NB4 (cell line): ENCODE data around the gene GAS2L3.

ENCODE experiments used
- DNase-seq: peaks from one replicate; pipeline ENCODE4 v3.0.0; 2010; ENCODE audit warnings: low read depth
- H3K4me3 ChIP-seq: one replicate; pipeline ENCODE4 v1.5.1; 2011; ENCODE audit warnings: mild to moderate bottlenecking, low read depth, low read length, moderate library complexity
- MYC ChIP-seq: IDR thresholded peaks from 2 replicates; pipeline ENCODE4 v1.6.1; 2011; ENCODE audit warnings: low read depth, low read length
- POLR2A ChIP-seq: IDR thresholded peaks from 2 replicates; pipeline ENCODE4 v1.6.1; 2011; ENCODE audit warnings: mild to moderate bottlenecking; ENCODE audit not compliant: insufficient read length; ENCODE audit errors: extremely low read depth
- TF ChIP-seq, protein P1 (sequence below): IDR thresholded peaks from 2 replicates; pipeline ENCODE4 v1.6.1; 2011; ENCODE audit warnings: low read depth, low read length
- TF ChIP-seq, protein P2 (sequence below): IDR thresholded peaks from one replicate; pipeline ENCODE4 v1.5.1; 2012; ENCODE audit warnings: low read depth, low read length

Gene GAS2L3

DNA sequence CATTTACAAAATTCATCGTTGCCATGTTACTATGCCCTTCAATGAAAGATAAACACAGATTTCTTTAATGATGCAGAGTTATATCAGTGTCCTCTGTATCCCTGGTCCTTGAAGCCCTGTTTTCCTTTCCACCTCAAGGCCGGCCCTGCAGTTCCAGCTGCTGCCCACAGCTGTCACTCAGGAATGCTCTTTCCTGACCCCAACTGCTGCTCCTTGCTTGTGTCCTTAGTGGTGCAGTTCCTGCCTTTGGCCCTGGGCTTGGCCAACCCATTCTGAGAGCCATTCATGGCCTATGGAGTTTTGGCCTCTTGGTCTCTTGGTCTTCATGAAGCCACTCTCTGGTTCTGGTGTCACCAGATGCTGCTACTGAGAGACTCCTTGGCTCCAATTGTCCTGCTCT, 93.1 kb downstream of the GAS2L3 start:
- no peak for DNase-seq
- TF ChIP-seq MYC (no peak), POLR2A (no peak)
- TF ChIP-seq, protein P1, sequence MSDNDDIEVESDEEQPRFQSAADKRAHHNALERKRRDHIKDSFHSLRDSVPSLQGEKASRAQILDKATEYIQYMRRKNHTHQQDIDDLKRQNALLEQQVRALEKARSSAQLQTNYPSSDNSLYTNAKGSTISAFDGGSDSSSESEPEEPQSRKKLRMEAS, result no peak
- TF ChIP-seq, protein P2, sequence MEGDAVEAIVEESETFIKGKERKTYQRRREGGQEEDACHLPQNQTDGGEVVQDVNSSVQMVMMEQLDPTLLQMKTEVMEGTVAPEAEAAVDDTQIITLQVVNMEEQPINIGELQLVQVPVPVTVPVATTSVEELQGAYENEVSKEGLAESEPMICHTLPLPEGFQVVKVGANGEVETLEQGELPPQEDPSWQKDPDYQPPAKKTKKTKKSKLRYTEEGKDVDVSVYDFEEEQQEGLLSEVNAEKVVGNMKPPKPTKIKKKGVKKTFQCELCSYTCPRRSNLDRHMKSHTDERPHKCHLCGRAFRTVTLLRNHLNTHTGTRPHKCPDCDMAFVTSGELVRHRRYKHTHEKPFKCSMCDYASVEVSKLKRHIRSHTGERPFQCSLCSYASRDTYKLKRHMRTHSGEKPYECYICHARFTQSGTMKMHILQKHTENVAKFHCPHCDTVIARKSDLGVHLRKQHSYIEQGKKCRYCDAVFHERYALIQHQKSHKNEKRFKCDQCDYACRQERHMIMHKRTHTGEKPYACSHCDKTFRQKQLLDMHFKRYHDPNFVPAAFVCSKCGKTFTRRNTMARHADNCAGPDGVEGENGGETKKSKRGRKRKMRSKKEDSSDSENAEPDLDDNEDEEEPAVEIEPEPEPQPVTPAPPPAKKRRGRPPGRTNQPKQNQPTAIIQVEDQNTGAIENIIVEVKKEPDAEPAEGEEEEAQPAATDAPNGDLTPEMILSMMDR, result no peak
- H3K4me3 ChIP-seq, result no peak overlapping the region

DNA sequence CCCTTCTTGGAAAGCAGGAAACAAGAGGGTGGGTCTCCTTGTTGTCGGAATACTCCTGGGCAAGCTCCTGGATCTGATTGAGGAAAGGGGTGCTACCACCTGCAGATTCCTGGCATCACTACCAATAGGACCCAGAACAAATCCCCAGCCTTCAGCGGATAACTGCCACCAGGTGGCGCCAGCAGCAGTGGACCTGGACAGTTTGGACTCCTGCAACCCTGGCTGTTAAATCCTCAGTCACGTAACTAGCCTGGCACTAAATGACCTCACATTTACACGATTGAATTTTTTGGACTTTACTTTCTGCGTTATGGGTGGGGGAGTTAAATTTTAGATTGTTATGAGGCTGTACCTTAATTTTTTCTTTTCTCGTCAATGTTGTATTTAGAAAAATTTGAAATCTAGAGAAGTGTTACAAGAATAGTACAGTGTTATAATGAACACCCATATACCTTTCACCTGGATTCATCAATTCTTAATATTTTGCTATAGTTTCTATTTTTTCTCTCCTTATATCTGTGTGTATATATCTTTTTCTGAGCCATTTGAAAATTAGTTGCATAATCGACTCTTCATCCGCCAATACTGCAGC, 95.6 kb downstream of the GAS2L3 start:
- TF ChIP-seq, protein P1, result no peak
- TF ChIP-seq, protein P2, result peak; percentile 99
- DNase-seq, result peak; percentile 71
- no peak overlapping the region for H3K4me3 ChIP-seq

DNA sequence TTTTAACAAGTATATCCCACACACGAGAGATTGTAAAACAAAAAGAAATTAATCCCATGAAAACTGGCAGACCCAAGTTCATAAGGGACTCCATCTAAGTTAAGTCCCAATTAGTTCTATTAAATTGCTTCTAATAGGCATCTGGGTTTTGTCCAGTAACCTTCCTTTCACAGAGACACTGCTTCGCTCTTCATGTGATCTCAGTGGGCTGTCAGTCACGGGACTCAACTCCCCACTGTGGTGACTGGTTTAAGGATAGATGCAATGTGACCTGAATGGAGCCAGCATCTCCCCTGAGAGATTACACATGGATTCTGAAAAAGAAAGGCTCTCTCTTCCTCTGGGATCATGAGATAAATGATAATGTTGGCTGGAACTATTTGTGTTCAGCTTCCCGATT, 96.4 kb downstream of the GAS2L3 start:
- H3K4me3 ChIP-seq, result no peak overlapping the region
- no peak for DNase-seq
- TF ChIP-seq, protein P2, result no peak
- no peak for TF ChIP-seq POLR2A
- TF ChIP-seq, protein P1, result no peak
- no peak for TF ChIP-seq MYC

DNA sequence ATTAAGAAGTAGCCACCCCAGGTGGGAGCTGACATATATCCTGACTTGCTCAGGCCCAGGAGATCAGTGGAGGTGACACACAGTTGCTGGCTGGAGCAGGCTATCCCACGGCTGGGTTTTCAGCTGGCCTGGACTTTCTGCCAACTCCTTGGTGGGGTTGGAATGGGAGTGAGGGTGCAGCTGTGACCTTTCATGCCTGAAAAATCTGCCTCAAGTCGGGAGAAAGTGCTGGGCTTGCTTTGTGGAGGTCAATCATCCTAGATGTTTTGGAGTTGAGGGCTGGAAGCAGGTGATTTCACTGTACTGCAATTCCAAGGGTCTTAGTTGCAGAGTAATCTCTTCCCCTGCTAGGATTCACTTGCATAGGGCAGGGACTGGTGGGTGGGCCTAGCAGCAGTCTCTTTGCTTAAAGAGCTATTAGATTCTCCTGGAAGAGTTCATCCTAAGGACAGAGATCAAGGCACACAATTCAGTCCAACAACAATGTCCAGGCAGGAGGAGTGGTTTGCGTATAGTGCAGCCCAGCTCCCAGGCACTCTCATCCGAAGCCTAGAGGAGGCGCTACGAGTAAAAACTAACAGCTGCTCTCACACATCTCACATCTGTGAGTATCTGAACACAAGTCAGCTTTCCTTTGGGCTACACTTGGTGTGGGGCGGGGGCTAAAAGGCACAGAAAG, 98.1 kb downstream of the GAS2L3 start:
- DNase-seq, result no peak
- TF ChIP-seq POLR2A (no peak), MYC (no peak)
- TF ChIP-seq, protein P2, result no peak
- TF ChIP-seq, protein P1, result no peak
- no peak overlapping the region for H3K4me3 ChIP-seq

DNA sequence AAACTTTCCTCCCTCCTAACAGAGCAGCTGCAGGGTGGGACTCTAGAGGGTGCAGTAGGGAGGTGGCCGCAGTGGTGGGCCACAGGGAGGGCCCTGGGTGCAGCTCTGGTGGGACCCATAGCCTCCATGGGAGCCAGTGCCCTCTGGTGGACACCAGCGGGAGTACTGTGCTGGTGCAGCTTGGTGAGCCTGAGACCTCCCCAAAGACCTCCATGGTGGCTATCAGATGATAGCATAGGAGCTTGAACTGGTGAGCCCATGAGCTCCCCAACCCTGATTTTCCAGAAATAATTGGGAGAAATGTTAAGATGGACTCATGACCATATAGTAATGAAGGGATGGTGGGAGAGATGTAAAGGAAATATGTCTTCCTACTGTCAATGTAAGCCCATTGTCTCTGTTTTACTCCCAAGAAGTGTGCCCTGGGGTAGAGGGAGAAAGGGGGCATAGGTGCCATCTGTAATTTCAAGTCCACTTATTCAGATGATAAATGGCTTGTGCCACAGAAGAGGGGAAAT, 98.7 kb downstream of the GAS2L3 start:
- peak; percentile 49 for DNase-seq
- no peak overlapping the region for H3K4me3 ChIP-seq
- TF ChIP-seq, protein P2, result peak; percentile 93
- TF ChIP-seq POLR2A, result no peak
- TF ChIP-seq MYC, result no peak
- TF ChIP-seq, protein P1, result no peak
